ENCODE measurements around the gene ATP7A. TPM values are rescaled to one million over a fixed set of nuclear protein-coding genes. Genes with fewer than 3 reads are reported as not detected.
A peak's percentile ranks its signal among the peaks of the same experiment; 100 is the strongest.
"Not testable (repeated sequence)": the region's sequence is repeated elsewhere in the genome, so short reads cannot be mapped to it uniquely, and the experiment has no call there.

The ATP7A gene
- 10 to 100 TPM in 6 of 12 donors, 1 to 10 TPM in 5, not detected in 1; 7.5 to 11.5 (median 10.1) TPM for polyA plus RNA-seq (ENCODE audit: insufficient read length in 12 of 12)
- long read RNA-seq, donor 1 = 0 reads
- long read RNA-seq, donor 2 = 0 reads
- long read RNA-seq, donor 3 = 0 reads
- long read RNA-seq, donor 4 = 0 reads
- long read RNA-seq, donor 5, full-length matches to known transcripts = 1 of 1 reads
- long read RNA-seq, donor 5, partial matches to known transcripts = 0 of 1 reads
- long read RNA-seq, donor 5, other reads (novel, unspliced or antisense) = 0 of 1 reads
- long read RNA-seq, donor 6 = 0 reads
- long read RNA-seq, donor 7 = 0 reads
- long read RNA-seq, donor 8, full-length matches to known transcripts = 1 of 1 reads
- long read RNA-seq, donor 8, partial matches to known transcripts = 0 of 1 reads
- long read RNA-seq, donor 8, other reads (novel, unspliced or antisense) = 0 of 1 reads
- long read RNA-seq, donor 9 = 0 reads
- long read RNA-seq, donor 10 = 0 reads
- long read RNA-seq, donor 11 = 0 reads

DNA sequence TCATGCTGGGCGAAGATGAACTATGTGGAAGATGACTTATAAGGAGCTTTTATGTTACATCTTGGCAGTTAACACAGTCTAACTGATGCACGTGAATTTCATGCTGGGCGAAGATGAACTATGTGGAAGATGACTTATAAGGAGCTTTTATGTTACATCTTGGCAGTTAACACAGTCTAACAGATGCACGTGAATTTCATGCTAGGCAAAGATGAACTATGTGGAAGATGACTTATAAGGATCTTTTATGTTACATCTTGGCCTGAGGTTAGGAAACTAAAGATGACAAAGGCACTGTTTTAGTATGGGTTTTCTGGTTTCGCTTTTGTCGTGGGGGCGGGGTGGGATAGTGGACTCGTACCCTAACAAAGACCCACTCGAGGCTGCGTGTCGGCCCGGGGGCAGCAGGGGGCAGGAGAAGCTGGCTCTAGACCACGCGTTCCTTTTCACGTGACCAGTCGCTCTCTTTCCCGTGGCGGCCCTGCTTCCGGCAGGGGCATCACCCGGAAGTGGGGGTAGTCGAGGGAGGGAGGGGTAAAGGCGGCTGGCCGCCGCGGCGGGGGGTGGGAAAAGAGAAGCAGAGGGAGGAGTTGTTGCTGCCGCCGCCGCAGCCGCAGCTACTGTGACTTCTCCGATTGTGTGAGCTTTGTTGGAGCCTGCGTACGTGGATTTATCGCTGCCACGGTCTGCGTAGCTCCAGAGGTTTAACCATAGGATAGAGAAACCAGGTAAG lies at the start of gene ATP7A:
ATP7A (plus strand) TSS at position 586 of the 733 bp plus-strand sequence. CDS start 60,949 bp downstream, outside the sequence.
- peak; percentile 81 for DNase-seq

DNA sequence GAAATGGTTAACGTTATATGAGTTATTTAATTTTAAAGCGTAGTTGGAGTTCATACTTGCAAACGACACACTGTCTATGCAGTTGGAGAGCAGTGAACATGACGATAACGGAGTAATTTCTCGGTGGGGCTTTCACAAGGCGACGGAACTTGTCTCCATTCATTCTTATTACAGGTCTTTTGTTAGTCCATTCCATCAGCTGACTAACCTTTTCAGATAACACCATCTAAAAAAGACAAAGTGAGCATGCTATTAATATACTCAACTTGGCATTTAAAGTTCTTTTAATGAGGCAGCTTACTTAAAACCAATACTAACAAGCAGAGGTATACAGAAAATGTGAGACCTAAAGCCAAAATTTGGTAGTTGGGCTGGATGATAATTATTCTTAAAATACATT lies 35.1 kb upstream of the ATP7A start:
- no peak for DNase-seq

GRCh38 chrX:77881418-77881817 lies 29.1 kb upstream of the ATP7A start:
- DNase-seq = not testable (repeated sequence)

- DNase-seq = no peak
Measured at GRCh38 chrX:77892887-77893286, 17.6 kb upstream of the ATP7A start.

- no peak for DNase-seq
Measured at GRCh38 chrX:77893713-77894112, 16.8 kb upstream of the ATP7A start.

- DNase-seq = peak; percentile 95
Measured at GRCh38 chrX:77894921-77895886, 15.3 kb upstream of the ATP7A start, which contains the start of gene MAGT1. TSS of gene MAGT1 (minus strand) at chrX:77895435. CDS start at chrX:77895410, 25 bp downstream.

DNA sequence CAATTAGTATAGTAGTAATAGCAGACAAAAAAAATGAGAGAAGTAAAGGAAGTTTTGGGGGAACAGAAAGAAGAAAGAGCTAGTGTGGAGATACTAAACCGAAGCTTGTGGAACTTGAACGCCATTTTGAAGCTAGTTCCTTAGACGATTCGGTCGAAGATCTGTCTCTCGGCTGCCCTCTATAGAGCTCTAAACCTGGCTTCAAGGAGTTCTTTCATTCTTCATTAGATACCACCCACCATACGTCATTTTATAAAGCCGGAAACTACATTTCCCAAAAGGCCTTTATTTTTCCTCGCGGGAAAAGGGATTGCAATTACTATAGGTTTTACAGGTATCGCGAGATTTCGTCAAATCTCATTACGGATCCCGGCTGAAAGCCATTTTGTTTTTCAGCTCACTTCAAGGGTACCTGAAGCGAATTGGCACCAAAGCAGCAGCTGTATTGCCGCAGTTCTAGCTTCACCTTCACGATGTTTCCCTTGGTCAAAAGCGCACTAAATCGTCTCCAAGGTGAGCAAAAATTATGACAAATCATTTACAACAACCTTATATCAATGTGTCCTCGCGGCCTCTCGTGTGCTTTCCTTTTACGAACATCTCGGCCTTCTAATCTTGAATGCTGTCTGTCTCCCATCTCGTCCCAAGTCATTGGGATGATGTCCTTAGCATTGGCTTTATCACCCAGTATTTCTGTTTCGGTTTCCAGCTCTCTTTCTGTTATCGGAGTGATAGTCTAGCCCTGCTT lies 11.2 kb upstream of the ATP7A start, which contains the start of gene COX7B:
COX7B (plus strand) TSS at position 388 of the 748 bp plus-strand sequence; CDS start at position 474, 86 bp downstream.
- DNase-seq = peak; percentile 94

GRCh38 chrX:77900688-77901087 lies 9.8 kb upstream of the ATP7A start:
- DNase-seq = no peak

GRCh38 chrX:77901506-77901905 lies 9.0 kb upstream of the ATP7A start:
- DNase-seq = no peak

- no peak for DNase-seq
Measured at GRCh38 chrX:77917294-77917933, 6.9 kb downstream of the ATP7A start.

DNA sequence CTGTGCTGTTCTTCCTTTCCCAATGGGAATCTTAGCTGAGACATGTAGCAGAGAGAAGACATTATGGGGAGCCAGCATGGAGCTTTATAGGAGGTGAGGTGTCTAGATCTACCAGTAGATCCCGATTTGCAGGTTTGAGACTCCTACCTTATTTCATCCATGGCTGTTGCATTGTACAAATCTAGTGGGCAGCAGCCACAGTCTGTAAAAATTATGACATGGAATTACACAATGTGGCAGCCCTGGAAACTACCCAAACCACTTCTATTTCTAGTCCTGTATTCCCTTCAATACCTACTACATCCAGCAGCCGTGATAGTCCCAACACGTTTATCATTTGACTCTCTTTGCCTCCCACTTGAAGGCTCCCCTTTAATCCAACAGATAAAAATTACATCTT lies 8.1 kb downstream of the ATP7A start:
- no peak for DNase-seq

DNA sequence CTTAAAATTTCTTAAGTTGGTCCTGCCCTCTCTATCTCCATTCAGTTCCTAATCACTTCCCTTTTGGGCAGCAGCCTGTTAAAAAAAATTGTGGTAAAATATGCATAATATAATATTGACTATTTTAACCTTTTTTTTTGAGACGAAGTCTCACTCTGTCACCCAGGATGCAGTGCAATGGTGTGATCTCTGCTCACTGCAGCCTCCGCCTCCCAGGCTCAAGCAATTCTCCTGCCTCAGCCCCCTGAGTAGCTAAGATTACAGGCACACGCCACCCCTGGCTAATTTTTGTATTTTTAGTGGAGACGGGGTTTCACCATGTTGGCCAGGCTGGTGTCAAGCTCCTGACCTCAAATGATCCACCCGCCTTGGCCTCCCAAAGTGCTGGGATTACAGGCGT lies 8.9 kb downstream of the ATP7A start:
- not testable (repeated sequence) for DNase-seq

- DNase-seq = no peak
Measured at GRCh38 chrX:77922787-77923186, 12.3 kb downstream of the ATP7A start.

DNA sequence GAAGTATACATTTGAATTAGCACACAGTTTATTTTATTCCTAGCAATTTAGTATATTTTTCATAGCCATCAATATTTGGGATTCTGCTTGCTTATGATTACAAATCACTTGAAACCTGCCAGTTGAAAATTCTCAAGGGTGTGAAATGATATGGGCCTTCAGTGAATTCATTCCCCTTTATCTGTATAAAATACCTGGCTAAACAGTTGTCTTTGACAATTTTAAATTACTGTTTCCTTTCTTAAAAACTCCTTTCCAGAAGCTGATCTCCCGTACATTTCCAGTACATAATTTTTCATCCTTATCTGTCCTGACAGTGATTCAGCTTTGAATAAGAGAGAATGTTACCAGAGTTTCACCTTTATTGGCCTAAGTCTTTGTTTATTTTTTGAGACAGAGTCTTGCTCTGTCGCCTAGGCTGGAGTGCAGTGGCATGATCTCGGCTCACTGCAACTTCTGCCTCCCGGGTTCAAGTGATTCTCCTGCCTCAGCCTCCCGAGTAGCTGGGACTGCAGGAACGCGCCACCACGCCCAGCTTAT lies 13.9 kb downstream of the ATP7A start:
- no peak for DNase-seq

DNA sequence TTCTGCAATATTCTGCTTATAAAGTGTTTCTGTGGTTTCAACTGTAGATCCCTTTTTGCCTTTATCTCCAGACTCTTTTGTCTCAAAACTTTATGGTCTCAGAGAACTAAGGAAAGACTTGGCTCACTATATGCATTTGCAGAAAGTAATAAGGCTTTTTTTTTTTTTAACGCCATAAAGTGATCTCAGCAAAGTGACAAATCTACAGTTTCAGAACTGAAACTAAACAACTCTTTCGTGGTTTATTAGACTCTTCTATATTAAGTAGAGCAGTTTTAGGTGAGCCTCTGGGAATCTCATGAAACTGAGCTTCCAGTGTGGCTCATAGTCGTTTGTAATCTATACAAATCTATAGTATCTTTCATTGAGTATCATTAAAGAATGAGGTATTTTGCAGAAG lies 15.3 kb downstream of the ATP7A start:
- no peak for DNase-seq

DNA sequence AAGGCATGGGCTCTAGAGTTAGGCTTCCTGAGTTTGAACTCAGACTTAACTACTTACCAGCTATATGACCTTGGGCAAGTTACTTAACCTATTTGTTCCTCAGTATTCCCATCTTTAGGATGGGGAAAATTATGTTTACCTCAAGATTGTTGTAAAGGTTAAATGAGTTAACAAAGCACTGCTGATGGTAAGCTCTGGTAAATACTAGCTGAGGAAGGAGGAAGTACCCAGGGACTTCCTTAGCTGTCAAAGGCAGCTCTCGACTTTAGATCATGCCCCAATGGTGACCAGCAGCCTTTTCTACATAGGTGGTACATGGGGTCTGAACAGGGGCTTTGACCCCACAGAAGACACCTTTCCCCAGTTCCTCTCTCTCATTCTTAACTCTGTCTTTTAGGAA lies 20.1 kb downstream of the ATP7A start:
- DNase-seq = no peak

DNA sequence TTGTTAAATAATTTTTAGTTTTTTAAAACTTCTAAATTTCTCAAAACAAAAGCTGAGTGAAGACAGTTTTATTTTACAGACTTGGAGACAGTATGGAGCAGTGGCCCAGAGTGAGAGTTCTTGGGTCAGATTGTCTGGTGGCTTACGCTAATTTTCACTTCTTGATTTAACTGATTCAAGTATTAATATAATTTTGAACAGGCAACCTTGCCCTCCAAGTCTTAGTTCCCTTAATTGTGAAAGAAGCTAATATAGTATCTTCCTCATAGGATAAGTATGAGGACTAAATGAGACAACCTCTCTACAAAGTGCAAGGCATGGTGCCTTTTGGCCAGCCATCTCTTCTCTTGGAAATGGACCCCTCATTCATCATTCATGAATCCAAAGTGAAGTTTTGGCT lies 25.4 kb downstream of the ATP7A start:
- DNase-seq = no peak

DNA sequence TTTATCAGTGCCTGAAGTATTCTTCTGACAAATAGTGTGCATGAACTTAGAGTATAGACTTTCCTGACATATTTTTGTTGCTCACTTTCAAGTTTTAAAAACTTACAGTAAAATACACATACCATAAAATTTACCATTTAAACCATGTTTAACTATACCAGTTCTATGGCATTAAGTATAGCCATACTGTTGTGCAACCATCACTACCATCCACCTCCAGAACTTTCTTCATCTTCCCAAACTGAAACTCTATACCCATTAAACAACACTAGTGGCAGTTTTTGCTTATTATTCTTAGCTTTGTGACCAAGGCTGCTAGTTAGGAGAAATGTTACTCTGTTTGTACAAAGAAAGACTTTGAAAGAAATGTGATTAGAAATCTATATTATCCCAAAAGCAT lies 25.8 kb downstream of the ATP7A start:
- no peak for DNase-seq

DNA sequence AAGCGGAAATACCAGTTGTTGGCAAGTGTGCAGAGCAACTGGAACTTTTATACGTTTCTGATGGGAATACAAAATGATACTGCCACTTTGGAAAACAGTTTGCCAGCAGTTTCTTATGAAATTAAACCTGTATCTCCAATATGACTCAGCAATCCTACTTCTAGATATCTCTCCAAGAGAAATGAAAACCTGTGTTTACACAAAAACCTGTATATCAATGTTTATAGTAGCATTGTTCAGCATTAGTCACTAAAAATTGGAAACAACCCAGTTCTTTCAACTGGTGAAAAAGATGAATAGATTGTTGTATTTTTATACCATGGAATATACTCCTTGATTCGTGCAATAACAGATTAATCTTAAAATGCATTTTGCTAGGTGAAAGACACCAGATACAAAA lies 26.8 kb downstream of the ATP7A start:
- no peak for DNase-seq
